Esophagus muscularis mucosa (tissue), 4 donors: Measurements from ENCODE around the gene COQ10A.
A peak's percentile ranks its signal among the peaks of the same experiment; 100 is the strongest.

Experiments
- CTCF ChIP-seq, 3 experiments: fragments of 200-600 bp in 2 of 3; fragments of 450-650 bp in 1 of 3; sonication (generic) in 2 of 3; IDR thresholded peaks; one replicate each; pipeline ENCODE4 v1.5.1; 2017 to 2019; ENCODE audit warnings: antibody characterized with exemption in 3 of 3, mild to moderate bottlenecking in 2 of 3, moderate library complexity in 1 of 3
- EP300 ChIP-seq: sonication (generic); formaldehyde crosslinking; IDR thresholded peaks from one replicate; pipeline ENCODE4 v1.6.1; 2017; ENCODE audit warnings: antibody characterized with exemption
- POLR2A ChIP-seq: fragments of 450-650 bp; IDR thresholded peaks from one replicate; pipeline ENCODE4 v1.6.1; 2017; ENCODE audit warnings: antibody characterized with exemption, moderate library complexity, mild to moderate bottlenecking, low read depth
- POLR2AphosphoS5 ChIP-seq, 2 donors: sonication (generic); formaldehyde crosslinking; IDR thresholded peaks; one replicate each; pipeline ENCODE4 v1.6.1; 2017; ENCODE audit warnings: antibody characterized with exemption in 2 of 2

- TF ChIP-seq CTCF (IDR thresholded peaks at IDR 0.05) (peak; percentile 39 to 53 (median 47)), POLR2A (no peak), POLR2AphosphoS5 (IDR thresholded peaks at IDR 0.05) (peak in 1 of 2 donors; percentile 48), EP300 (no peak)
Measured at GRCh38 chr12:56271031-56271430, 4.3 kb downstream of the COQ10A start.
